ENCODE measurements around the gene ATG101. TPM values are rescaled to one million over a fixed set of nuclear protein-coding genes. Genes with fewer than 3 reads are reported as not detected.

The ATG101 gene
- total RNA-seq, 1 donor from 2014 or later, result 19.8 TPM

- no peak for DNase-seq (ENCODE audit: low spot score)
- peaks cover 14% of the 10 kb centered on the region for H3K4me1 ChIP-seq
- Mint-ChIP-seq H3K4me3 (no peak overlapping the region), H3K9me3 (no peaks in the 10 kb centered on the region), H3K4me1 (peaks cover 23% of the 10 kb centered on the region), H3K36me3 (peaks cover 9% of the 10 kb centered on the region), H3K27ac (no peak overlapping the region), H3K27me3 (ENCODE audit: insufficient read depth, low read depth) (peaks cover 18% of the 10 kb centered on the region)
- peaks cover 20% of the 10 kb centered on the region for H3F3A ChIP-seq (ENCODE audit: low read depth)
- H3K9ac ChIP-seq, result no peak overlapping the region
- no peak overlapping the region for H3K4me2 ChIP-seq
- H2AFZ ChIP-seq (replicated peaks), result no peak overlapping the region
- peaks cover 42% of the 10 kb centered on the region for H3K27me3 ChIP-seq
- H3K9me3 ChIP-seq (ENCODE audit: low read depth), result no peaks in the 10 kb centered on the region
- H3K36me3 ChIP-seq, result no peaks in the 10 kb centered on the region
- H4K20me1 ChIP-seq (ENCODE audit: low read depth), result peaks cover 15% of the 10 kb centered on the region
- no peak overlapping the region for H3K4me3 ChIP-seq
- no peak overlapping the region for H3K27ac ChIP-seq
- TF ChIP-seq EZH2 (IDR thresholded peaks at IDR 0.05) (no peak), CTCF (IDR thresholded peaks at IDR 0.05) (no peak), EZH2phosphoT487 (IDR thresholded peaks at IDR 0.05) (no peak)
- no peaks in the 10 kb centered on the region for H3K79me2 ChIP-seq (ENCODE audit: low read depth)
Observed at GRCh38 chr12:52053536-52054209, 16.1 kb upstream of the ATG101 start.

GRCh38 chr12:52054231-52054832 lies 15.4 kb upstream of the ATG101 start:
- Histone ChIP-seq H3K9ac (no peak overlapping the region), H4K20me1 (ENCODE audit: low read depth) (peaks cover 15% of the 10 kb centered on the region), H3K4me3 (no peak overlapping the region), H3K79me2 (ENCODE audit: low read depth) (no peaks in the 10 kb centered on the region), H3K27me3 (peaks cover 35% of the 10 kb centered on the region), H3K36me3 (no peaks in the 10 kb centered on the region), H3K4me1 (peaks cover 14% of the 10 kb centered on the region), H3F3A (ENCODE audit: low read depth) (peaks cover 20% of the 10 kb centered on the region), H3K27ac (no peak overlapping the region), H3K4me2 (no peak overlapping the region), H2AFZ (replicated peaks) (no peak overlapping the region), H3K9me3 (ENCODE audit: low read depth) (no peaks in the 10 kb centered on the region)
- TF ChIP-seq CTCF (IDR thresholded peaks at IDR 0.05) (no peak), EZH2phosphoT487 (IDR thresholded peaks at IDR 0.05) (no peak), EZH2 (IDR thresholded peaks at IDR 0.05) (no peak)
- Mint-ChIP-seq H3K27ac (no peak overlapping the region), H3K4me1 (peaks cover 20% of the 10 kb centered on the region), H3K4me3 (no peak overlapping the region), H3K9me3 (no peaks in the 10 kb centered on the region), H3K36me3 (peaks cover 6% of the 10 kb centered on the region), H3K27me3 (ENCODE audit: insufficient read depth, low read depth) (peaks cover 16% of the 10 kb centered on the region)
- DNase-seq (ENCODE audit: low spot score), result no peak

GRCh38 chr12:52054833-52055730 lies 14.7 kb upstream of the ATG101 start:
- Histone ChIP-seq H2AFZ (replicated peaks) (no peak overlapping the region), H3K27me3 (peaks cover 28% of the 10 kb centered on the region), H3K9ac (no peak overlapping the region), H3K79me2 (ENCODE audit: low read depth) (no peaks in the 10 kb centered on the region), H3K4me2 (no peak overlapping the region), H3K27ac (no peak overlapping the region), H3K4me3 (no peak overlapping the region), H4K20me1 (ENCODE audit: low read depth) (peaks cover 15% of the 10 kb centered on the region), H3K9me3 (ENCODE audit: low read depth) (no peaks in the 10 kb centered on the region), H3K4me1 (peaks cover 14% of the 10 kb centered on the region), H3K36me3 (no peaks in the 10 kb centered on the region), H3F3A (ENCODE audit: low read depth) (peaks cover 19% of the 10 kb centered on the region)
- Mint-ChIP-seq H3K36me3 (peaks cover 3% of the 10 kb centered on the region), H3K27ac (no peak overlapping the region), H3K27me3 (ENCODE audit: insufficient read depth, low read depth) (peaks cover 8% of the 10 kb centered on the region), H3K4me3 (no peak overlapping the region), H3K4me1 (peaks cover 13% of the 10 kb centered on the region), H3K9me3 (no peaks in the 10 kb centered on the region)
- DNase-seq (ENCODE audit: low spot score), result no peak
- TF ChIP-seq CTCF (IDR thresholded peaks at IDR 0.05) (no peak), EZH2phosphoT487 (IDR thresholded peaks at IDR 0.05) (no peak), EZH2 (IDR thresholded peaks at IDR 0.05) (no peak)

Measured in neural progenitor cell (in vitro differentiated cells).